ENCODE measurements around the gene ZNF140.
A peak's percentile ranks its signal among the peaks of the same experiment; 100 is the strongest.

The ZNF140 gene

DNA sequence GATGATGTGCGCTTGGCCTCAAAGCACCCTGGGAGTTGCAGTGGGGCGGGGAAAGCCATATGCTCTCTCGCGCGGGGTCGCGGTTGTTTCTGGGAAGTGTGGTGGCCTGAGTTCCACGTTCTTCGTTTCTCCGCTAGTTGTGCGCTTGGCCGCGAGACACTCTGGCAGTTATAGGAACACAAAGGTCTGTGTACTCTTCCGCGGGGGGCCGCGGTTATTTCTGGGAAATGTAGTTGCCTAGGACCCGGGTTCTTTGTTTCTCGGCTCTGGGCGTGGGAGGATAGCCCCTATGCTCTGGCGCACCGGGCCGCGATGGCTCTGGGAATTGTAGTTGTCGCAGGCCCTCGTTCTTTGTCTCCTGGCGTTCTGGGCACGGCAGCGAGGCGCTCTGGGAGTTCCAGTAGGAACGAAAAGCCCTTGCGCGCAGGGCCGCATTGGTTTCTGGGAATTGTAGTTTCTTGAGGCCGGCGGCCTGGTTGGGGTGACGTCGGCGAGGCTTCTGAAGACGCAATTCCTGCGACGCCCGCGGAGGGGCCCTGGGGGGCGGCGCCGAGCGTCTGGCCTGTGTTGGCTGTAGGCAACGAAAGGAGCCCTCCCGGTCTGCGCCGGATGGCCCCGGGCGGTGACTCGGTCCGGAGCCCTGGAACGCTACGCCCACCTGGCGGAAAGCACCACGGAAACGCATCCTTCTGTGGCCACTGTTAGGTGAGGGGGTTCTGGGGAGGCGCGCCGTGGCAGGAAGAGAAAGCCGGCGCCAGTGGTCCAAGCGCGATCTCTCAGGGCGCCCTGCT, at the start of gene ZNF140:
Gene ZNF140, plus strand, starts transcription at position 556 of the 791 bp plus-strand sequence. CDS start 398 bp downstream, outside the sequence.
- DNase-seq, result peak; percentile 96

DNA sequence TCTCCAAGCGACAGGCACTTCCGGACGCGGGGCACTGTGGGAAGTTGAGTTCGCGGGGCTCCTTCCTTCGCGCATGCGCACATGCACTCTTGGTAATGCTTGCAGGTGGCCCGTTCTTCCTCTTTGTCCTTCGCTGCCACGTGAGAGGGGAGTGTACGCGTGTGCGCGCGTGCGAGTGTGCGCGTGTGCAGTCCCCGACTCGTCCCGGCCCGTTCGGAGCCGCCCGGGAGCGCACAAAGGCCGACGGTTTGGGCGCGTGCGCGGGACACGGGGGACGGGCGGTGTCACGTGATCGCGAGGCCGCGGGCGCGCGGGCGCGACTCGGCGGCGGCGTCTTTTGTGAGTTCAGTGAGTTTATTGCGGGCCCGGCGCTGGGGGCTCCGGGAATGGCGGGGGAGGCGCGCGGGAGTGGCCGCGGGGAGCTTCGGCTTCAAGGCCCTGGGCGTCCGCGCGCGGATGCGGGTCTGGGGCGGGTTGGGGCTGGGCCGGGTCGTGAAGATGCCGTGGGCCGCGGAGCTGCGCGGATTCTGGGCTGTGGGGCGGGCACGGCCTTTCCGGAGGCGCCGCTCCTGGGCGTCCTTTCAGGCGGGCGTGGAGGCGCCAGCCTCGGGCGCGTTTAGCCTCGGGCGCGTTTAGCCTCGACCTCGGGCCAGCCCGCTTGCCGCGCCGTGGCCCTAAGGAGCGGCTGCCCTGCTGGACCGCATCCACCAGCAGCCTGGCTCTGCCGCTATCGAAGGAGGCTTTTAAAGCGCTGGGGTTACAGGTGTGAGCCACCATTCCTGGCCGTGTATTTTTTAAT, 43.3 kb upstream of the ZNF140 start, which contains the start of gene ZNF84:
Gene ZNF84, plus strand, starts transcription at position 303 of the 799 bp plus-strand sequence. CDS start 3,959 bp downstream, outside the sequence.
- peak; percentile 98 for DNase-seq

DNA sequence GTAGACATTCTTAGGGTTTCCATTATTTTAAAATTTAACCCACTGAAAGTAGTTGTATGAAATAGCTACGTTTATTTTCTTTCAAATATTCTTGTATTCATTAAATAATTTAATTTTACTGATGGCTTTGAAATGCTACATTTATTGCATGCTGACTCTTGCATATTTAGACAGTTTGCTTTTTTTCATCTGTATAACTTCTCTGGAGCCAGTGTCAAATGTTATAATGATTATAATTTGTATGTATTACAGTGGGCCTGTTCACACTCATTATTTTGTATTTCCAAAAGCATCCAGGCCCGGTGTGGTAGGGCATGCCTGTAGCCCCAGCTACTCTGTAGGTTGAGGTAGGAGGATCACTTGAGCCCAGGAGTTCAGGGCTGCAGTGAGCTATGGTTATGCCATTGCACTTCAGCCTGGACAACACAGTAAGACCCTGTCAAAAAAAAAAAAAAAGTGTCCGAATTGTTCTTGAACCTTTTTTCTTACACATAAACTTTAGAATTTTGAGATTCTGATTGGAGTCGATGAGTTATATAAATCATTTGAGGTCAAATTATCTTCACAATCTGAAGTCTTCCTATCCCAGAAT, 42.5 kb upstream of the ZNF140 start:
- no peak for DNase-seq

GRCh38 chr12:133046698-133047097, 34.0 kb upstream of the ZNF140 start:
- no peak for DNase-seq

GRCh38 chr12:133057446-133057845, 23.3 kb upstream of the ZNF140 start:
- no peak for DNase-seq

- no peak for DNase-seq
Measured at GRCh38 chr12:133058203-133059113, 22.3 kb upstream of the ZNF140 start.

- no peak for DNase-seq
Measured at GRCh38 chr12:133061954-133062353, 18.8 kb upstream of the ZNF140 start.

GRCh38 chr12:133063556-133063955, 17.2 kb upstream of the ZNF140 start:
- no peak for DNase-seq

DNA sequence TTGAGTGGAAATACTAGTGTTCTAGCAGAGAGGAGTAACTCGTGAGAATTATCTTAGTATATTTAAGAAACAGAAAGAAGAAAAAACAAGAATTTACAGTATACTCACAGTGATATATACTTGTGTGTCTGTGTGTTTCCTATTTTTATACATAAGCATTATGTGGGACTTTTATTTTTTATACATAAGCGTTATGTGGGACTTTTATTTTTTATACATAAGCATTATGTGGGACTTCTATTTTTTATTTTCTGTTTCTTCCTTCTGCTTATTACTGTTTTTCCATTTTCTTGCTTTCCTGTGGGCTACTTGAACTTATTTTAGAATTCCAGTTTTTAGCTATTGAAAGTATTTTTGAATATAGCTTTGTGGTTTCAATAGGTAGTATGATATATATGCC, 6.9 kb upstream of the ZNF140 start:
- DNase-seq, result no peak

DNA sequence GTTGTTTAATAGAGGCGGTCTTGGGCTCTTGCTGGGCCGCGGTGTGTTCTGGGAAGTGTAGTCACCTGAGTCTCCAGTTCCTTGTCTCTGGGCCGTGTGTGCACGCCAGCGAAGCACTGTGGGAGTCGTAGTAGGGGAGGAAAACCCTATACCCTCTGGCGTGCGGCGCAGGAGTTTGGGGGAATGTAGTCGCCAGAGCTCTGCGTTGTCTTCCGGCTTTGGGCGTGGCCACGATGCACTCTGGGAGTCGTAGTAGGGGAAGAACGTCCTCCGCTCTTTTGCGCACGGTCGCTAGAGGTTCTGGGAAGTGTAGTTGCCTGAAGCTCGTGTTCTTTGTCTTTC, 726 bp upstream of the ZNF140 start:
- peak; percentile 97 for DNase-seq

GRCh38 chr12:133081159-133081780, 547 bp downstream of the ZNF140 start:
- DNase-seq, result peak; percentile 1

DNA sequence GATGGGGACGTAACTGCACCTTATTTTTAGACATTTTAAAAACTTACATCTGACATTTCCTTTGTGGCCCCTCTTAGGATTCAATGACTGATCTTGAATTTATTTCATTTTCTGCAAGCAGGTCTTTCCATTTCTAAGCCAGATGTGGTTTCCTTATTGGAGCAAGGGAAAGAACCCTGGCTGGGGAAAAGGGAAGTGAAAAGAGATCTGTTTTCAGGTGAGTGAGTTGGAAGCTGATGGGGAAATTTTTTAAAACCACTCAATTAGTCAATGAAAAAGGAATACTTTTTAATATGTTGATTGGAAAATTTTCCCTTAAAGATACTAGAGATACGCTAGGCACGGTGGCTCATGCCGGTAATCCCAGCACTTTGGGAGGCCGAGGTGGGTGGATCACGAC, 2.6 kb downstream of the ZNF140 start:
- DNase-seq, result no peak

DNA sequence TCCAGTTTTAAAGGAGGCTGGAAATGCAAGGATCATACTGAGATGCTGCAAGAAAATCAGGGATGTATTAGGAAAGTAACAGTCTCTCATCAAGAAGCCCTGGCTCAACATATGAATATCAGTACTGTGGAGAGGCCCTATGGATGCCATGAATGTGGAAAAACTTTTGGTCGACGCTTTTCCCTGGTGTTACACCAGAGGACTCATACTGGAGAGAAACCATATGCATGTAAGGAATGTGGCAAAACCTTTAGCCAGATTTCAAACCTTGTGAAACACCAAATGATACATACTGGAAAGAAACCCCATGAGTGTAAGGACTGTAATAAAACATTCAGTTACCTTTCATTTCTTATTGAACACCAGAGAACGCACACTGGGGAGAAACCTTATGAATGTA, 24.9 kb downstream of the ZNF140 start:
- DNase-seq, result no peak

DNA sequence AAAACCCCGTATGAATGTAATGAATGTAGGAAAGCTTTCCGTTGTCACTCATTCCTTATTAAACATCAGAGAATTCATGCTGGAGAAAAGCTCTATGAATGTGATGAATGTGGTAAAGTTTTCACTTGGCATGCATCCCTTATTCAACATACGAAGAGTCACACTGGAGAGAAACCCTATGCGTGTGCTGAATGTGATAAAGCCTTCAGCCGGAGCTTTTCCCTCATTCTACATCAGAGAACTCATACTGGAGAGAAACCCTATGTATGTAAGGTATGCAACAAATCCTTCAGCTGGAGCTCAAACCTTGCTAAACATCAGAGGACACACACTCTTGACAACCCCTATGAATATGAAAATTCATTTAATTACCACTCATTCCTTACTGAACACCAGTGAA, 25.5 kb downstream of the ZNF140 start:
- no peak for DNase-seq

GRCh38 chr12:133107121-133107520, 26.4 kb downstream of the ZNF140 start:
- DNase-seq, result no peak

GRCh38 chr12:133108150-133108549, 27.4 kb downstream of the ZNF140 start:
- DNase-seq, result no peak

- no peak for DNase-seq
Measured at GRCh38 chr12:133120385-133121191, 39.9 kb downstream of the ZNF140 start.

- no peak for DNase-seq
Measured at GRCh38 chr12:133124674-133125073, 44.0 kb downstream of the ZNF140 start.

GRCh38 chr12:133129368-133130037, 48.8 kb downstream of the ZNF140 start:
- DNase-seq, result no peak

- peak; percentile 97 for DNase-seq
Measured at GRCh38 chr12:133130038-133130807, 49.5 kb downstream of the ZNF140 start, which contains the start of the genes ZNF10 and ZNF891. Gene ZNF10 (plus strand): TSS chr12:133130627. CDS start chr12:133144493, 13,866 bp downstream. Gene ZNF891 (minus strand): TSS chr12:133130274. CDS start chr12:133121918, 8,356 bp downstream.
